Measurements from ENCODE around the gene HOXA7.
A peak's percentile ranks its signal among the peaks of the same experiment; 100 is the strongest.

Gene HOXA7

GRCh38 chr7:27140126-27140857 lies 16.2 kb downstream of the HOXA7 start (continued):
- TF ChIP-seq, protein P1, sequence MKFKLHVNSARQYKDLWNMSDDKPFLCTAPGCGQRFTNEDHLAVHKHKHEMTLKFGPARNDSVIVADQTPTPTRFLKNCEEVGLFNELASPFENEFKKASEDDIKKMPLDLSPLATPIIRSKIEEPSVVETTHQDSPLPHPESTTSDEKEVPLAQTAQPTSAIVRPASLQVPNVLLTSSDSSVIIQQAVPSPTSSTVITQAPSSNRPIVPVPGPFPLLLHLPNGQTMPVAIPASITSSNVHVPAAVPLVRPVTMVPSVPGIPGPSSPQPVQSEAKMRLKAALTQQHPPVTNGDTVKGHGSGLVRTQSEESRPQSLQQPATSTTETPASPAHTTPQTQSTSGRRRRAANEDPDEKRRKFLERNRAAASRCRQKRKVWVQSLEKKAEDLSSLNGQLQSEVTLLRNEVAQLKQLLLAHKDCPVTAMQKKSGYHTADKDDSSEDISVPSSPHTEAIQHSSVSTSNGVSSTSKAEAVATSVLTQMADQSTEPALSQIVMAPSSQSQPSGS (tag by site-specific recombination; IDR thresholded peaks at IDR 0.05; ENCODE audit: low read depth): peak; percentile 46; the same call in 1 of the 2 replicates
- no peak for TF ChIP-seq ZNF266 (tag by site-specific recombination; IDR thresholded peaks at IDR 0.05; ENCODE audit: low read depth)
- peak; percentile 46; the same call in 1 of the 2 replicates for TF ChIP-seq IKZF3 (tag by site-specific recombination; IDR thresholded peaks at IDR 0.05)
- no peak for TF ChIP-seq ZNF701 (tag by site-specific recombination; IDR thresholded peaks at IDR 0.05)
- TF ChIP-seq, protein P2, sequence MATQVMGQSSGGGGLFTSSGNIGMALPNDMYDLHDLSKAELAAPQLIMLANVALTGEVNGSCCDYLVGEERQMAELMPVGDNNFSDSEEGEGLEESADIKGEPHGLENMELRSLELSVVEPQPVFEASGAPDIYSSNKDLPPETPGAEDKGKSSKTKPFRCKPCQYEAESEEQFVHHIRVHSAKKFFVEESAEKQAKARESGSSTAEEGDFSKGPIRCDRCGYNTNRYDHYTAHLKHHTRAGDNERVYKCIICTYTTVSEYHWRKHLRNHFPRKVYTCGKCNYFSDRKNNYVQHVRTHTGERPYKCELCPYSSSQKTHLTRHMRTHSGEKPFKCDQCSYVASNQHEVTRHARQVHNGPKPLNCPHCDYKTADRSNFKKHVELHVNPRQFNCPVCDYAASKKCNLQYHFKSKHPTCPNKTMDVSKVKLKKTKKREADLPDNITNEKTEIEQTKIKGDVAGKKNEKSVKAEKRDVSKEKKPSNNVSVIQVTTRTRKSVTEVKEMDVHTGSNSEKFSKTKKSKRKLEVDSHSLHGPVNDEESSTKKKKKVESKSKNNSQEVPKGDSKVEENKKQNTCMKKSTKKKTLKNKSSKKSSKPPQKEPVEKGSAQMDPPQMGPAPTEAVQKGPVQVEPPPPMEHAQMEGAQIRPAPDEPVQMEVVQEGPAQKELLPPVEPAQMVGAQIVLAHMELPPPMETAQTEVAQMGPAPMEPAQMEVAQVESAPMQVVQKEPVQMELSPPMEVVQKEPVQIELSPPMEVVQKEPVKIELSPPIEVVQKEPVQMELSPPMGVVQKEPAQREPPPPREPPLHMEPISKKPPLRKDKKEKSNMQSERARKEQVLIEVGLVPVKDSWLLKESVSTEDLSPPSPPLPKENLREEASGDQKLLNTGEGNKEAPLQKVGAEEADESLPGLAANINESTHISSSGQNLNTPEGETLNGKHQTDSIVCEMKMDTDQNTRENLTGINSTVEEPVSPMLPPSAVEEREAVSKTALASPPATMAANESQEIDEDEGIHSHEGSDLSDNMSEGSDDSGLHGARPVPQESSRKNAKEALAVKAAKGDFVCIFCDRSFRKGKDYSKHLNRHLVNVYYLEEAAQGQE (tag by site-specific recombination; IDR thresholded peaks at IDR 0.05): no peak
- TF ChIP-seq ZNF48 (tag by site-specific recombination; IDR thresholded peaks at IDR 0.05): no peak
- no peak for TF ChIP-seq ZNF248 (tag by site-specific recombination; IDR thresholded peaks at IDR 0.05)
- peak; percentile 99 for TF ChIP-seq PRDM6 (tag by site-specific recombination; IDR thresholded peaks at IDR 0.05)
- no peak for TF ChIP-seq ZNF140 (tag by site-specific recombination; IDR thresholded peaks at IDR 0.05)
- TF ChIP-seq SCRT2 (tag by site-specific recombination; IDR thresholded peaks at IDR 0.05): no peak
- no peak for TF ChIP-seq ZNF768 (tag by site-specific recombination; IDR thresholded peaks at IDR 0.05)
- TF ChIP-seq WT1 (tag by site-specific recombination; IDR thresholded peaks at IDR 0.05): peak; percentile 97
- TF ChIP-seq ZNF548 (tag by site-specific recombination; IDR thresholded peaks at IDR 0.05): no peak
- TF ChIP-seq, protein P3, sequence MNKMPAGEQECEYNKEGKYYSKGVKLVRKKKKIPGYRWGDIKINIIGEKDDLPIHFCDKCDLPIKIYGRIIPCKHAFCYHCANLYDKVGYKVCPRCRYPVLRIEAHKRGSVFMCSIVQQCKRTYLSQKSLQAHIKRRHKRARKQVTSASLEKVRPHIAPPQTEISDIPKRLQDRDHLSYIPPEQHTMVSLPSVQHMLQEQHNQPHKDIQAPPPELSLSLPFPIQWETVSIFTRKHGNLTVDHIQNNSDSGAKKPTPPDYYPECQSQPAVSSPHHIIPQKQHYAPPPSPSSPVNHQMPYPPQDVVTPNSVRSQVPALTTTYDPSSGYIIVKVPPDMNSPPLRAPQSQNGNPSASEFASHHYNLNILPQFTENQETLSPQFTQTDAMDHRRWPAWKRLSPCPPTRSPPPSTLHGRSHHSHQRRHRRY (tag by site-specific recombination; IDR thresholded peaks at IDR 0.05): no peak
- no peak for TF ChIP-seq ZNF747 (tag by site-specific recombination; IDR thresholded peaks at IDR 0.05)
- TF ChIP-seq, protein P4, sequence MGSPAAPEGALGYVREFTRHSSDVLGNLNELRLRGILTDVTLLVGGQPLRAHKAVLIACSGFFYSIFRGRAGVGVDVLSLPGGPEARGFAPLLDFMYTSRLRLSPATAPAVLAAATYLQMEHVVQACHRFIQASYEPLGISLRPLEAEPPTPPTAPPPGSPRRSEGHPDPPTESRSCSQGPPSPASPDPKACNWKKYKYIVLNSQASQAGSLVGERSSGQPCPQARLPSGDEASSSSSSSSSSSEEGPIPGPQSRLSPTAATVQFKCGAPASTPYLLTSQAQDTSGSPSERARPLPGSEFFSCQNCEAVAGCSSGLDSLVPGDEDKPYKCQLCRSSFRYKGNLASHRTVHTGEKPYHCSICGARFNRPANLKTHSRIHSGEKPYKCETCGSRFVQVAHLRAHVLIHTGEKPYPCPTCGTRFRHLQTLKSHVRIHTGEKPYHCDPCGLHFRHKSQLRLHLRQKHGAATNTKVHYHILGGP (tag by site-specific recombination; IDR thresholded peaks at IDR 0.05): no peak
- TF ChIP-seq ZNF433 (tag by site-specific recombination; IDR thresholded peaks at IDR 0.05; ENCODE audit: low read depth): no peak
- TF ChIP-seq SP3 (tag by site-specific recombination; IDR thresholded peaks at IDR 0.05): 0 out of 2 replicates have a peak, but pooled peaks have one; percentile 11
- peak; percentile 87 for TF ChIP-seq GLI2 (tag by site-specific recombination; IDR thresholded peaks at IDR 0.05; ENCODE audit: borderline replicate concordance, low read depth)
- no peak for TF ChIP-seq ZBTB1 (tag by site-specific recombination; IDR thresholded peaks at IDR 0.05)
- TF ChIP-seq ZBTB17 (tag by site-specific recombination; IDR thresholded peaks at IDR 0.05): peak; percentile 14; the same call in 1 of the 2 replicates
- peak; percentile 44; the same call in 1 of the 2 replicates for TF ChIP-seq ZNF792 (tag by site-specific recombination; IDR thresholded peaks at IDR 0.05)
- TF ChIP-seq BCL11B (tag by site-specific recombination; IDR thresholded peaks at IDR 0.05; ENCODE audit: low read depth): peak; percentile 65; the same call in 1 of the 2 replicates
- peak; percentile 37; the same call in 1 of the 2 replicates for TF ChIP-seq YY1 (tag by site-specific recombination; IDR thresholded peaks at IDR 0.05)
- TF ChIP-seq ZNF366 (tag by site-specific recombination; conservative IDR thresholded peaks at IDR 0.05): peak; percentile 62
- TF ChIP-seq, protein P5, sequence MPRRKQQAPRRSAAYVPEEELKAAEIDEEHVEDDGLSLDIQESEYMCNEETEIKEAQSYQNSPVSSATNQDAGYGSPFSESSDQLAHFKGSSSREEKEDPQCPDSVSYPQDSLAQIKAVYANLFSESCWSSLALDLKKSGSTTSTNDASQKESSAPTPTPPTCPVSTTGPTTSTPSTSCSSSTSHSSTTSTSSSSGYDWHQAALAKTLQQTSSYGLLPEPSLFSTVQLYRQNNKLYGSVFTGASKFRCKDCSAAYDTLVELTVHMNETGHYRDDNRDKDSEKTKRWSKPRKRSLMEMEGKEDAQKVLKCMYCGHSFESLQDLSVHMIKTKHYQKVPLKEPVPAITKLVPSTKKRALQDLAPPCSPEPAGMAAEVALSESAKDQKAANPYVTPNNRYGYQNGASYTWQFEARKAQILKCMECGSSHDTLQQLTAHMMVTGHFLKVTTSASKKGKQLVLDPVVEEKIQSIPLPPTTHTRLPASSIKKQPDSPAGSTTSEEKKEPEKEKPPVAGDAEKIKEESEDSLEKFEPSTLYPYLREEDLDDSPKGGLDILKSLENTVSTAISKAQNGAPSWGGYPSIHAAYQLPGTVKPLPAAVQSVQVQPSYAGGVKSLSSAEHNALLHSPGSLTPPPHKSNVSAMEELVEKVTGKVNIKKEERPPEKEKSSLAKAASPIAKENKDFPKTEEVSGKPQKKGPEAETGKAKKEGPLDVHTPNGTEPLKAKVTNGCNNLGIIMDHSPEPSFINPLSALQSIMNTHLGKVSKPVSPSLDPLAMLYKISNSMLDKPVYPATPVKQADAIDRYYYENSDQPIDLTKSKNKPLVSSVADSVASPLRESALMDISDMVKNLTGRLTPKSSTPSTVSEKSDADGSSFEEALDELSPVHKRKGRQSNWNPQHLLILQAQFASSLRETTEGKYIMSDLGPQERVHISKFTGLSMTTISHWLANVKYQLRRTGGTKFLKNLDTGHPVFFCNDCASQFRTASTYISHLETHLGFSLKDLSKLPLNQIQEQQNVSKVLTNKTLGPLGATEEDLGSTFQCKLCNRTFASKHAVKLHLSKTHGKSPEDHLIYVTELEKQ (tag by site-specific recombination; IDR thresholded peaks at IDR 0.05; ENCODE audit: borderline replicate concordance): peak; percentile 77
- TF ChIP-seq ZBTB8A (tag by site-specific recombination; IDR thresholded peaks at IDR 0.05): peak; percentile 28; the same call in 1 of the 2 replicates
- no peak for TF ChIP-seq HOXC10 (CRISPR knock-in tag; IDR thresholded peaks at IDR 0.05)
